HEK293T (cell line): ENCODE measurements around the gene SHISAL1.

ENCODE experiments used
- ARNT ChIP-seq: fragments of 450-650 bp; IDR thresholded peaks from 2 replicates; pipeline ENCODE4 v1.6.1; 2017; ENCODE audit warnings: mild to moderate bottlenecking
- BHLHE40 ChIP-seq: fragments of 450-650 bp; IDR thresholded peaks from 2 replicates; pipeline ENCODE4 v1.6.1; 2016; ENCODE audit warnings: mild to moderate bottlenecking, moderate library complexity, borderline replicate concordance
- ELF4 ChIP-seq: fragments of 450-650 bp; IDR thresholded peaks from 2 replicates; pipeline ENCODE4 v1.6.1; 2017; ENCODE audit warnings: antibody characterized with exemption
- FOXA1 ChIP-seq: fragments of 450-650 bp; IDR thresholded peaks from 2 replicates; pipeline ENCODE4 v1.6.1; 2016; ENCODE audit warnings: mild to moderate bottlenecking
- FOXK2 ChIP-seq: fragments of 450-650 bp; IDR thresholded peaks from 2 replicates; pipeline ENCODE4 v1.6.1; 2016; ENCODE audit warnings: mild to moderate bottlenecking
- FOXM1 ChIP-seq: fragments of 450-650 bp; IDR thresholded peaks from 2 replicates; pipeline ENCODE4 v1.6.1; 2017; ENCODE audit warnings: mild to moderate bottlenecking, borderline replicate concordance
- LEF1 ChIP-seq: fragments of 450-650 bp; IDR thresholded peaks from 2 replicates; pipeline ENCODE4 v1.6.1; 2017; ENCODE audit warnings: mild to moderate bottlenecking, borderline replicate concordance
- NFRKB ChIP-seq: fragments of 450-650 bp; IDR thresholded peaks from 2 replicates; pipeline ENCODE4 v1.6.1; 2016; ENCODE audit warnings: mild to moderate bottlenecking, moderate library complexity
- PKNOX1 ChIP-seq: fragments of 450-650 bp; IDR thresholded peaks from 2 replicates; pipeline ENCODE4 v1.6.1; 2016
- SP1 ChIP-seq: fragments of 450-650 bp; IDR thresholded peaks from 2 replicates; pipeline ENCODE4 v1.6.1; 2017
- SUZ12 ChIP-seq: fragments of 450-650 bp; IDR thresholded peaks from 2 replicates; pipeline ENCODE4 v1.6.1; 2016; ENCODE audit warnings: mild to moderate bottlenecking
- TARDBP ChIP-seq: fragments of 450-650 bp; IDR thresholded peaks from 2 replicates; pipeline ENCODE4 v1.6.1; 2016
- ZNF384 ChIP-seq: fragments of 450-650 bp; IDR thresholded peaks from 2 replicates; pipeline ENCODE4 v1.6.1; 2016

DNA sequence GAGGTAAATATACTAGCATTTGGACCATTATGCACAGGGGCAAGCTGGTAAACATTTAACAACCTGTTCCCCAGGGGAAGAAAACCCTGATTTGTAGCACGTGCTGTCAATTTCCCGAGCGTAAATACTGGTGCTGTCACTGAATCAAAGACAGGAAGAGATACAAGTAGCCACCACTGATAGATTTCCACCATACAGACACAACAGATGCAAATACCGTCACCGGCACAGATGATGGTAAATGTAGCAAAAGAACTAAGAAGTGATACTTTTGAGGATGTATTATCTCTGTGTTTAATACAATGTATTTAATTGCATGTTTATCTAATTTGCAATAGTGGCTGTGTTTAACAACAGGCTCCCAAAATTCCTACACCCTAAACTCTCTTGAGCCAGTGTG lies 39.6 kb downstream of the SHISAL1 start:
- TF ChIP-seq SUZ12, result no peak
- TF ChIP-seq LEF1, result no peak
- no peak for TF ChIP-seq SP1
- no peak for TF ChIP-seq TARDBP
- no peak for TF ChIP-seq ZNF384
- no peak for TF ChIP-seq FOXK2
- no peak for TF ChIP-seq BHLHE40
- no peak for TF ChIP-seq NFRKB
- TF ChIP-seq ARNT, result no peak
- TF ChIP-seq ELF4, result no peak
- TF ChIP-seq PKNOX1, result no peak
- no peak for TF ChIP-seq FOXA1
- no peak for TF ChIP-seq FOXM1
